ENCODE results near the gene ACOT2.
"Not testable (repeated sequence)": the region's sequence is repeated elsewhere in the genome, so short reads cannot be mapped to it uniquely, and the experiment has no call there.

ACOT2 gene, protein sequence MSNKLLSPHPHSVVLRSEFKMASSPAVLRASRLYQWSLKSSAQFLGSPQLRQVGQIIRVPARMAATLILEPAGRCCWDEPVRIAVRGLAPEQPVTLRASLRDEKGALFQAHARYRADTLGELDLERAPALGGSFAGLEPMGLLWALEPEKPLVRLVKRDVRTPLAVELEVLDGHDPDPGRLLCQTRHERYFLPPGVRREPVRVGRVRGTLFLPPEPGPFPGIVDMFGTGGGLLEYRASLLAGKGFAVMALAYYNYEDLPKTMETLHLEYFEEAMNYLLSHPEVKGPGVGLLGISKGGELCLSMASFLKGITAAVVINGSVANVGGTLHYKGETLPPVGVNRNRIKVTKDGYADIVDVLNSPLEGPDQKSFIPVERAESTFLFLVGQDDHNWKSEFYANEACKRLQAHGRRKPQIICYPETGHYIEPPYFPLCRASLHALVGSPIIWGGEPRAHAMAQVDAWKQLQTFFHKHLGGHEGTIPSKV

GRCh38 chr14:73569185-73569958 is at the start of gene ACOT2:
TSS of gene ACOT2 (plus strand) at chr14:73569213. CDS start at chr14:73569241, 28 bp downstream.
- DNase-seq = peak; percentile 85

DNA sequence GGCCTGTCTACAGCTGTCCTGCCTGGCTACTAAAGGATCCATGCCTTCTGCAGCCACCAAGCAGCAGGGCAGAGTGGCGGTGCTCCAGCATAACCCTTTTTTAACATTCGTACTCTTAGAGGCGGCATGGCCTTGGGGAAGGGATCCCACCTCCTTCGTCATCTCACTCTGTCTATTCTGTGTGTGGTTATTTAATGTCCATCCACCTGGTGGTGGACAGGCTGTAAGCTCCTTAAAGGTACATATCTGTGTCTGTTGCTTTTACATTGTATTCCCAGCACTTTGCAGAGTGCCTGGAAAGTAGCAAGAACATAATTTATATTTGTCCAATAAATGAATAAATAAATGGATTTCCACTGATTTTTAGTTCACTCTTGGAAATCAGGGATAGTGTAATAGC is 47.8 kb upstream of the ACOT2 start:
- no peak for DNase-seq

DNA sequence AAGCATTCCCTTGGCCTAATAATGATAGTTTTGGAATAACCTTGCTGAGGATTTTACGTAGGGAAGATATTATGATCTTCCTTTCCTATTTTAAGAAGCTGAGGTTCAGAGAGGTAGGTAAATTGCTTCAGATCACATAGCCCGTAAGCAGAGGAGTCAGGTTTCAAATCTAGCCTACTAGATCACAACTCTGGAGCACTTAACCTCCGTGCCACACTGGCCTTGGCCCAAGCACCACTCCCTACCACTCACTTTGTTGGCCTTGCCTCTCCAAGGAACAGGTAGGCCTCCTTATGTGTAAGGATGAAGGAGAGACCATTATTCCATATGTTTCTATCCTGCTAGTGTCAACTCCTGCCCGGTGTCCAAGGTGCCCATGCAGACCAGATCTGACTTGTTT is 44.5 kb upstream of the ACOT2 start:
- DNase-seq = no peak

DNA sequence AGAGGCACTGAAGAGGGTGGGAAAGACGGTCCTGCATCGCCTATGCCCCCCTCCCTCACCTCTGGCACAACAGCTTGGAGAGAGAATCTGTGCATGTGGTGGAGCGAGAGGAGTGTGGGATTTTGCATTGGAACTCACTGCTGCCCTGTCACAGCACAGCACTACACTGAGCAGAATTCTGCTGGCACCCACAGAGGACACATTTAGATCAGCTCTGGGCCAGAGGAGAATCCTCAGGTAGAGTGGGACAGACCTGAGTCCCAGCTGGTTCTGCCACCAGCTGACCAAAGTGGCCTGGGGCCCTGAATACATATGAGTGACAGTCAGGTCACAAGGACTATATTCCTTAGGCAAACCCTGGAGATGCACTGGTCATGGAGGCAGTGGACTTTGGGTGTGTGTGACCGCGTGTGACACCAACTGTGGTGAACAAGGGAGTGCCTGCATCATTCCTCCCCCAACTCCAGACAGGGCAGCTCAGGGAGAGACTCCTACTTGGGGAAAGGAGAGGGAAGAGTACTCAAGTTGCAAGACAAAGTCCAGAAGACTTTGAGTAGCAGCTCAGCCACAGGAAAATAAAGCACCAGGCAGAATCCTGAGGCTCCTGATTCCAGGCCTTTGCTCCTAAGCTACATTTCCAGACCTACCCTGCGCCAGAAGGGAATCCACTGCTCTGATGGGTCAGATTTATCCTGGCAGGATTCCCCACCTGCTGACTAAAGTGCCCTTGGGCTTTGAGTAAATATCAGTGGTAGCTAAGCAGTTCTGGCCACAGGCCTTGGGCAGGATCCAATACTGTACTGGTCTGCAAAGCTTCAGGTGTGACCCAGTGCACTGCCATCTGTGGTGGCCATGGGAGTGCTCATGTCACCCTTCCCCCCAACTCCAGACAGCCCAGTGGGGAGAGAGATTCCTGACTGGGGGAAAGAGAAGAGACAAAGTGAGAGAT is 42.7 kb upstream of the ACOT2 start:
- no peak for DNase-seq

- not testable (repeated sequence) for DNase-seq
Measured at GRCh38 chr14:73529356-73529755, 39.7 kb upstream of the ACOT2 start.

- not testable (repeated sequence) for DNase-seq
Measured at GRCh38 chr14:73531971-73532370, 37.0 kb upstream of the ACOT2 start.

DNA sequence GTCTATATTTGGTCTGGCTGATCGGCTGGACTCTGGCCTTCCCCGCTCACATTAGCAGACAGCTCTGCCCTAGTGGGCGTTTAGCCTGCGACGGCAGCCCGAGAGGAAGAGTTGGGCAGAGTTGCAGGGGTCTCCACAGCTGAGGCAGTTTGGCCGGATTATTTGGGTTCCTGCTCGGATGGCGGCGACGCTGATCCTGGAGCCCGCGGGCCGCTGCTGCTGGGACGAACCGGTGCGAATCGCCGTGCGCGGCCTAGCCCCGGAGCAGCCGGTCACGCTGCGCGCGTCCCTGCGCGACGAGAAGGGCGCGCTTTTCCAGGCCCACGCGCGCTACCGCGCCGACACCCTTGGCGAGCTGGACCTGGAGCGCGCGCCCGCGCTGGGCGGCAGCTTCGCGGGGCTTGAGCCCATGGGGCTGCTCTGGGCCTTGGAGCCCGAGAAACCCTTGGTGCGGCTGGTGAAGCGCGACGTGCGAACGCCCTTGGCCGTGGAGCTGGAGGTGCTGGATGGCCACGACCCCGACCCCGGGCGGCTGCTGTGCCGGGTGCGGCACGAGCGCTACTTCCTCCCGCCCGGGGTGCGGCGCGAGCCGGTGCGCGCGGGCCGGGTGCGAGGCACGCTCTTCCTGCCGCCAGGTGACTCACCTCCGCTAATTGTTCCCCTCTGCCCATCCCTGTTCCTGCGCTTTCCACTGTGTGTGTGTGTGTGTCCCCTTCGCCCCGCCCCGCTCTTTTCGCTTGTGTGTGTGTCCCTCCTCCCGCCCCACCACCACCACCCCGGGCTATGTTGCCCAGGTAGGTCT is 31.6 kb upstream of the ACOT2 start:
- DNase-seq = not testable (repeated sequence)

DNA sequence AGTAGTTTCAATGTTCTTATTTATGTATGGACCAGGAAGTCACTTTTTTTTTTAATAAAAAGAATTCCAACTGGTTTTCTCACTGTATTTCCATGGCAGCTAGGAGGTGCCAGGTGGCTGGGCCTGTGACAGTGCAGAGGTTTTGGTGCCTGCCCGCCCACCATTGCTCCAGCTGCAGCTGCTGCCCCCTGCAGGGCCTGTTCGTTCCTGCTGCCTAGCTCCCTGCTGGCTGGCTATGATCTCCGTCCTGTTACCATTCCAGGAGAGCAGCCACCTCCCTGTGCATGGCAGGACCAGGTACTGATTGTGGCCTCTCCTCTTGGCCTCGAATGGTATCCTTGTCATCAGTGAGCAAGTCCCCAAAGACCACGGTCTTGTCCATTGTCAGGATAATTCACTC is 30.0 kb upstream of the ACOT2 start:
- DNase-seq = peak; percentile 2

DNA sequence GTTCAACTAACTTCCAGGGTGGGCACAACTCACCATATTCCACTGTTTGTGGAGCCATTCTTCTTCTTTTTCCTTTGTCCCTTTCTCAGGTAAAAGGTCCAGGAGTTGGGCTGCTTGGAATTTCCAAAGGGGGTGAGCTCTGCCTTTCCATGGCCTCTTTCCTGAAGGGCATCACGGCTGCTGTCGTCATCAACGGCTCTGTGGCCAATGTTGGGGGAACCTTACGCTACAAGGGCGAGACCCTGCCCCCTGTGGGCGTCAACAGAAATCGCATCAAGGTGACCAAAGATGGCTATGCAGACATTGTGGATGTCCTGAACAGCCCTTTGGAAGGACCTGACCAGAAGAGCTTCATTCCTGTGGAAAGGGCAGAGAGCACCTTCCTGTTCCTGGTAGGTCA is 26.1 kb upstream of the ACOT2 start:
- DNase-seq = not testable (repeated sequence)

GRCh38 chr14:73545353-73545752 is 23.7 kb upstream of the ACOT2 start:
- DNase-seq = not testable (repeated sequence)

GRCh38 chr14:73549097-73549496 is 19.9 kb upstream of the ACOT2 start:
- DNase-seq = not testable (repeated sequence)

DNA sequence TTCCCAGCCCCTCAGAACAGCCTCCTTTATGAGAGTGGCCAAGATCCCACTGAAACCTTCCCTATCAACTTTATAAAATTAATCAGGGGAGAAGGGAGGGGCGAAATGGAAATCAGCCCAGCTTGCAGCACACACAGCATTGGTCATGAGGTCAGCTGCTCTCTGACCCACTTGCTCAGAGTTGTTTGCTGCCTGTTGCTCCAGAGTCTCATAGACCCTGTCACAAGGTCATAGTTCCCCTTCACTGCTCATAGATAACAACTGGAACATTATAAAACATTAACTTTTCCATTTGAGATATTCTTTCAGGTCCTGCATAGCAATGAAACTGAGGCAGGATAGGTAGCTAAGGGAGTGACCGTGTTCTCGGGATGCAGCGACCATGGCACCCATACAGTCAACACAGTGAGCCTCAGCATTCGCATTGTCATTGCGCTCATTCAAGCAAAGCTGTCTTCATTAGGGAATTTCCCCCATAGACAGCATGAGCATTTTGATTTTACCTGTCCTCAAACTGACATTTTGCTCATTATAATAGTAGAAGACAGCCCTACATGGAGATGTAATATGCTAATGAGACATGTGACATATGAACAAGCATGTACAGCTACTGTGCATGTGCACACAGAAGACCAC is 19.0 kb upstream of the ACOT2 start:
- peak; percentile 32 for DNase-seq

- no peak for DNase-seq
Measured at GRCh38 chr14:73553845-73554244, 15.2 kb upstream of the ACOT2 start.

DNA sequence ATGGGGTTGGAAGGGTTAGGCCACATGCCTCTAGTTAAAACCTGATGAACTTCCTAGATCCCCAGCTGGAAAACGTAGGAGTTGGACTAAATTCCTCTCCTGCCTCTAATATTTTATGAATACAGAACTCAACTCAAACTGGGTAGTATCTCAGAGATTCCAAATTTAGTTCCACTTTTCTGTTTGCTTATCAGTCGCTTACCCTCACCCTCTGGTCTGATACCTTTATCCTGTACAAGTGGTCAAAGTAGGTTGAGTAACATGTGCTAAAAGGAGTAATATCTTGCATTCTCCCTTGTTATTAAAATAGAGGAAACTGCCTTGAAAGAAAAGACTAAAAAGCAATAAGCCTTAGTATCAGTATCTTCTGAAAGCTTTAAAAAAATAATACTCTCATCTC is 11.8 kb upstream of the ACOT2 start:
- DNase-seq = not testable (repeated sequence)

GRCh38 chr14:73558238-73558637 is 10.8 kb upstream of the ACOT2 start:
- DNase-seq = not testable (repeated sequence)

- not testable (repeated sequence) for DNase-seq
Measured at GRCh38 chr14:73562256-73562655, 6.8 kb upstream of the ACOT2 start.

GRCh38 chr14:73562696-73563095 is 6.3 kb upstream of the ACOT2 start:
- DNase-seq = not testable (repeated sequence)

DNA sequence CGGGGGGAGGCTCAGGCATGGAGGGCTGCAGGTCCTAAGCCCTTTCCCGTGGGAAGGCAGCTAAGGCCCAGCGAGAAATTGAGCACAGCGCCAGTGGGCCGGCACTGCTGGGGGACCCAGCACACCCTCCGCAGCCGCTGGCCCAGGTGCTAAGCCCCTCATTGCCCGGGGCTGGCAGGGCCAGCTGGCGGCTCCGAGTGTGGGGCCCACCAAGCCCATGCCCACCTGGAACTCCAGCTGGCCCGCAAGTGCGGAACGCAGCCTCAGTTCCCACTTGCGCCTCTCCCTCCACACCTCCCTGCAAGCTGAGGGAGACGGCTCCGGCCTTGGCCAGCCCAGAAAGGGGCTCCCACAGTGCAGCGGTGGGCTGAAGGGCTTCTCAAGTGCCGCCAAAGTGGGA is 2.6 kb upstream of the ACOT2 start:
- not testable (repeated sequence) for DNase-seq

- not testable (repeated sequence) for DNase-seq
Measured at GRCh38 chr14:73566935-73567334, 2.1 kb upstream of the ACOT2 start.

DNA sequence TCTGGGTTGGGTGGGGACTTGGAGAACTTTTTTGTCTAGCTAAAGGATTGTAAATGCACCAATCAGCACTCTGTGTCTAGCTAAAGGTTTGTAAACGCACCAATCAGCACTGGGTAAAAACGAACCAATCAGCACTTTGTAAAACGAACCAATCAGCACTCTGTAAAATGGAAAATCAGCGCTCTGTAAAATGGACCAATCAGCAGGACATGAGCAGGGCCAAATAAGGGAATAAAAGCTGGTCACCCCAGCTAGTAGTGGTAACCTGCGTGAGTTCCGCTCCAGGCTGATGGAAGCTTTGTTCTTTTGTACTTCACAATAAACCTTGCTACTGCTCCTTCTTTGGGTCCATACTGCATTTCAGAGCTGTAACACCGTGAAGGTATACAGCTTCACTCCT is 1.7 kb upstream of the ACOT2 start:
- no peak for DNase-seq
